SK-N-SH (cell line): ENCODE measurements around the gene RRP9.

Experiments used
- EZH2phosphoT487 ChIP-seq: fragments of 200-600 bp; sonication (generic); IDR thresholded peaks from 2 replicates; pipeline ENCODE4 v1.6.1; 2017; ENCODE audit warnings: low read depth, mixed run types, mild to moderate bottlenecking, antibody characterized with exemption, moderate library complexity, borderline replicate concordance
- MXI1 ChIP-seq: IDR thresholded peaks from 2 replicates; pipeline ENCODE4 v1.6.1; 2012; ENCODE audit warnings: mild to moderate bottlenecking, low read depth, low read length, improper control_type of control experiment
- POLR2AphosphoS5 ChIP-seq: IDR thresholded peaks from 2 replicates; pipeline ENCODE4 v1.6.1; 2012; ENCODE audit warnings: low read depth, low read length
- SMC3 ChIP-seq: IDR thresholded peaks from 2 replicates; pipeline ENCODE4 v1.6.1; 2012; ENCODE audit warnings: low read depth, low read length, improper control_type of control experiment
- TEAD4 ChIP-seq: IDR thresholded peaks from 2 replicates; pipeline ENCODE4 v1.4.0; 2012; ENCODE audit warnings: mild to moderate bottlenecking, borderline replicate concordance; ENCODE audit not compliant: insufficient read depth
- YY1 ChIP-seq: IDR thresholded peaks from 2 replicates; pipeline ENCODE4 v1.4.0; 2012; ENCODE audit warnings: low read depth, mild to moderate bottlenecking
- TF ChIP-seq, protein P1 (sequence below): fragments of 200-600 bp; sonication (generic); IDR thresholded peaks from 2 replicates; pipeline ENCODE4 v1.6.1; 2017; ENCODE audit warnings: antibody characterized with exemption, mild to moderate bottlenecking, moderate library complexity
- TF ChIP-seq, protein P2 (sequence below): fragments of 150-350 bp; IDR thresholded peaks from 2 replicates; pipeline ENCODE4 v1.6.1; 2017; ENCODE audit warnings: antibody characterized with exemption, low read length, low read depth, borderline replicate concordance

DNA sequence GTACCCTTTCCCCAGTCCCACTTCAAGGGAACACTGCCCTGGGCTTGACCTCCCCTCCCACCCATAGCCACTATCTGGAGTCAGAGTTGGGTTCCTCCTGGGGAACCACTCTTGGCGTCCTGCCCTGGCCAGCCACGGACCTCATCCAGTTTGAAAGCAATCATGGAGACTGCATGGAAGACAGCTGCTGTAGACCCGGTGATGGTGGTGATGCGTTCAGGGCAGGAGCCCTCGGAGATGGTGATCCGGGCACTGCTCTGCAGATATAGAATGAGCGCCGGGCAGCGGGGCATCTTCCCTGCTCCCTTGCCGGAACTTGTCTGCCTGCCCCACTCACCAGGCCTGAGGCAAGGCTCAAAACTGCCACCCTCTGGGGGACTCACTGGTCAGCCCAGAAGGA lies 18.7 kb upstream of the RRP9 start:
- TF ChIP-seq, protein P1, sequence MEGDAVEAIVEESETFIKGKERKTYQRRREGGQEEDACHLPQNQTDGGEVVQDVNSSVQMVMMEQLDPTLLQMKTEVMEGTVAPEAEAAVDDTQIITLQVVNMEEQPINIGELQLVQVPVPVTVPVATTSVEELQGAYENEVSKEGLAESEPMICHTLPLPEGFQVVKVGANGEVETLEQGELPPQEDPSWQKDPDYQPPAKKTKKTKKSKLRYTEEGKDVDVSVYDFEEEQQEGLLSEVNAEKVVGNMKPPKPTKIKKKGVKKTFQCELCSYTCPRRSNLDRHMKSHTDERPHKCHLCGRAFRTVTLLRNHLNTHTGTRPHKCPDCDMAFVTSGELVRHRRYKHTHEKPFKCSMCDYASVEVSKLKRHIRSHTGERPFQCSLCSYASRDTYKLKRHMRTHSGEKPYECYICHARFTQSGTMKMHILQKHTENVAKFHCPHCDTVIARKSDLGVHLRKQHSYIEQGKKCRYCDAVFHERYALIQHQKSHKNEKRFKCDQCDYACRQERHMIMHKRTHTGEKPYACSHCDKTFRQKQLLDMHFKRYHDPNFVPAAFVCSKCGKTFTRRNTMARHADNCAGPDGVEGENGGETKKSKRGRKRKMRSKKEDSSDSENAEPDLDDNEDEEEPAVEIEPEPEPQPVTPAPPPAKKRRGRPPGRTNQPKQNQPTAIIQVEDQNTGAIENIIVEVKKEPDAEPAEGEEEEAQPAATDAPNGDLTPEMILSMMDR = no peak
- TF ChIP-seq SMC3 = no peak
- TF ChIP-seq MXI1 = no peak
- TF ChIP-seq POLR2AphosphoS5 = no peak
- TF ChIP-seq, protein P2, sequence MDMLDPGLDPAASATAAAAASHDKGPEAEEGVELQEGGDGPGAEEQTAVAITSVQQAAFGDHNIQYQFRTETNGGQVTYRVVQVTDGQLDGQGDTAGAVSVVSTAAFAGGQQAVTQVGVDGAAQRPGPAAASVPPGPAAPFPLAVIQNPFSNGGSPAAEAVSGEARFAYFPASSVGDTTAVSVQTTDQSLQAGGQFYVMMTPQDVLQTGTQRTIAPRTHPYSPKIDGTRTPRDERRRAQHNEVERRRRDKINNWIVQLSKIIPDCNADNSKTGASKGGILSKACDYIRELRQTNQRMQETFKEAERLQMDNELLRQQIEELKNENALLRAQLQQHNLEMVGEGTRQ = no peak
- no peak for TF ChIP-seq EZH2phosphoT487
- TF ChIP-seq YY1 = no peak
- no peak for TF ChIP-seq TEAD4
